ENCODE results near the gene SMIM38. TPM values are rescaled to one million over a fixed set of nuclear protein-coding genes. Genes with fewer than 3 reads are reported as not detected.
"Not testable (repeated sequence)": the region's sequence is repeated elsewhere in the genome, so short reads cannot be mapped to it uniquely, and the experiment has no call there.

The SMIM38 gene
- total and polyA plus RNA-seq, 11 donors: 0.08 to 0.35 (median 0.15) TPM; not detected in 1

GRCh38 chr11:69133251-69133650 lies 22.5 kb upstream of the SMIM38 start:
- H3K27me3 ChIP-seq: no peaks in the 10 kb centered on the region
- WGBS, 4 donors: 91 to 97% (median 96%) methylated on average over 4 of the region's 4 CpGs
- TF ChIP-seq POLR2A (IDR thresholded peaks at IDR 0.05): no peak
- TF ChIP-seq CTCF (IDR thresholded peaks at IDR 0.05): no peak
- no peaks in the 10 kb centered on the region for H3K36me3 ChIP-seq
- no peak overlapping the region for H3K4me3 ChIP-seq
- intact Hi-C loops (cut with DNase I): loop anchor here in 6 of 10 donors (5.0 to 10.0 kb wide), 9 partner anchors 72 to 509 kb away; partner anchors contain the start of genes MYEOV (in 3 of the 6) and CCND1 (in 1 of the 6)
- peaks cover 0 to 18% (median 2%) of the 10 kb centered on the region in 12 donors for H3K9me3 ChIP-seq
- H3K27ac ChIP-seq: no peak overlapping the region
- ATAC-seq (no peak), DNase-seq (no peak)
- peaks cover 0 to 19% (median 14%) of the 10 kb centered on the region in 12 donors for H3K4me1 ChIP-seq

DNA sequence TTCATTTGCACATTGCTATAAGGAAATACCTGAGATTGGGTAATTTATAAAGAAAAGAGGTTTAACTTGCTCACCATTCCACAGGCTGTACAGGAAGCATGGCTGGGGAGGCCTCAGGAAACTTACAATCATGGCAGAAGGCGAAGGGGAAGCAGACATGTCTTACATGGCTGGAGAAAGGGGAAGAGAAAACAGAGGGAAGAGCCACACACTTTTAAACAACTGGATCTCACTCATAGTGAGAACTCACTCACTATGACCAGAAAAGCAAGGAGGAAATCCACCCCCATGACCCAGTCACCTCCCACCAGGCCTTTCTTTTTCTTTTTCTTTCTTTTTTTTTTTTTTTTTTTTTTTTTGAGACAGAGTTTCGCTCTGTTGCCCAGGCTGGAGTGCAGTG lies 21.6 kb upstream of the SMIM38 start:
- not testable (repeated sequence) for H3K9me3 ChIP-seq, H3K27ac ChIP-seq, H3K4me3 ChIP-seq, H3K27me3 ChIP-seq, DNase-seq, H3K36me3 ChIP-seq, ATAC-seq
- intact Hi-C loops (cut with DNase I): loop anchor here in 6 of 10 donors (5.0 to 10.0 kb wide), 9 partner anchors 71 to 508 kb away; partner anchors contain the start of genes MYEOV (in 3 of the 6) and CCND1 (in 1 of the 6)
- 89 to 97% (median 91%) methylated on average over 2 of the region's 2 CpGs for WGBS, 4 donors
- peaks cover 0 to 19% (median 14%) of the 10 kb centered on the region in 12 donors for H3K4me1 ChIP-seq

DNA sequence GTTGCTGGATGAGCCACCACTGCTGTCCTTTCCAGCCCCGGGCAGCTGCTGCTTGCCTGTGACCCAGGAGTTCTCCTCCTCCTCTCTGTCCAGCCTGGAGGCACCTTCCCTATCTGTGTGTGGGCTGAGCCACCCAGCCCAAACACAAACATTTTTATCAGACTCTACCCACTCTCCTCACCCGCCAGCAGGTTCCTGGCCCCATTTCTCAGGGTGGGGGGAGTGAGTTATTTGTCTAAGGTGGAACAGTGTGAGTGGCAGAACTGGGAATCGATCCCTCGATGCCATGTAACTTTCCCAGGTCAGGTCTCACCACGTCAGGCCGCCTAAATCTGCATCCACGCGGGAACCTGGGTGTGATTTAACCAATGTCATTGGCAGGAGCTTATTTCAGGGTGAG lies 20.8 kb upstream of the SMIM38 start:
- Histone ChIP-seq H3K27me3 (no peaks in the 10 kb centered on the region), H3K4me1 (peaks cover 0 to 19% (median 14%) of the 10 kb centered on the region in 12 donors), H3K9me3 (peaks cover 0 to 9% (median 2%) of the 10 kb centered on the region in 12 donors), H3K27ac (no peak overlapping the region), H3K4me3 (no peak overlapping the region), H3K36me3 (no peaks in the 10 kb centered on the region)
- TF ChIP-seq POLR2A (IDR thresholded peaks at IDR 0.05) (no peak), CTCF (IDR thresholded peaks at IDR 0.05) (no peak)
- DNase-seq (no peak), ATAC-seq (no peak)
- 91 to 97% (median 96%) methylated on average over 8 of the region's 8 CpGs for WGBS, 4 donors
- intact Hi-C loops (cut with DNase I): loop anchor here in 6 of 10 donors (5.0 to 10.0 kb wide), 9 partner anchors 70 to 507 kb away; partner anchors contain the start of genes MYEOV (in 3 of the 6) and CCND1 (in 1 of the 6)

GRCh38 chr11:69135420-69136363 lies 20.0 kb upstream of the SMIM38 start:
- no peak for TF ChIP-seq POLR2A (IDR thresholded peaks at IDR 0.05)
- no peak for TF ChIP-seq CTCF (IDR thresholded peaks at IDR 0.05)
- no peak overlapping the region for H3K27ac ChIP-seq
- intact Hi-C loops (cut with DNase I): loop anchor here in 5 of 10 donors (10.0 kb wide), 6 partner anchors 69 to 359 kb away; partner anchors contain the start of gene MYEOV (in 2 of the 5)

More at GRCh38 chr11:69135420-69136363, 20.0 kb upstream of the SMIM38 start:
- Histone ChIP-seq H3K4me3 (no peak overlapping the region), H3K27me3 (no peaks in the 10 kb centered on the region), H3K36me3 (no peaks in the 10 kb centered on the region), H3K4me1 (peaks cover 0 to 14% (median 13%) of the 10 kb centered on the region in 12 donors), H3K9me3 (peaks cover 0 to 9% (median 2%) of the 10 kb centered on the region in 12 donors)
- DNase-seq: no peak
- WGBS, 4 donors: 86 to 89% (median 88%) methylated on average over 13 to 14 of the region's 14 CpGs
- ATAC-seq: no peak
